Gastrocnemius medialis (tissue), 4 donors: Measurements from ENCODE around the gene PPARA. TPM values are rescaled to one million over a fixed set of nuclear protein-coding genes. Genes with fewer than 3 reads are reported as not detected.

Experiments used
- ATAC-seq, 2 donors: fragments of 150-250 bp; one replicate each; pipeline ENCODE4 v1.9.1; 2016
- DNase-seq, 2 donors: peaks; one replicate each; pipeline ENCODE4 v3.0.0-alpha.2; 2019
- H3K27ac ChIP-seq, 4 donors: fragments of 200-600 bp; sonication (generic); 1 replicate in 1 of 4; 2 replicates in 3 of 4; pipeline ENCODE4 v1.5.1; 2016 to 2018; ENCODE audit warnings: mild to moderate bottlenecking in 2 of 4, moderate library complexity in 1 of 4
- H3K27me3 ChIP-seq, 3 donors: fragments of 200-600 bp; sonication (generic) in 2 of 3; 1 replicate in 1 of 3; 2 replicates in 2 of 3; pipeline versions ENCODE4 v1.5.1 to v1.6.0; 2016 to 2019; ENCODE audit warnings: mild to moderate bottlenecking in 1 of 3, moderate library complexity in 1 of 3
- H3K36me3 ChIP-seq, 2 donors: fragments of 200-600 bp; sonication (generic) in 1 of 2; one replicate each; pipeline ENCODE4 v1.5.1; 2017 to 2018
- H3K4me1 ChIP-seq, 2 donors: fragments of 200-600 bp; sonication (generic) in 1 of 2; one replicate each; pipeline ENCODE4 v1.5.1; 2016 to 2017; ENCODE audit warnings: mild to moderate bottlenecking in 2 of 2
- H3K4me3 ChIP-seq, 4 donors: fragments of 200-600 bp; sonication (generic) in 3 of 4; 1 replicate in 1 of 4; 2 replicates in 3 of 4; pipeline ENCODE4 v1.5.1; 2016 to 2019; ENCODE audit warnings: mild to moderate bottlenecking in 2 of 4
- H3K9me3 ChIP-seq, 3 donors: fragments of 200-600 bp; sonication (generic) in 2 of 3; 1 replicate in 1 of 3; 2 replicates in 2 of 3; pipeline ENCODE4 v1.5.1; 2016 to 2019
- CTCF ChIP-seq, 5 experiments: fragments of 450-650 bp in 3 of 5; fragments of 200-600 bp in 2 of 5; sonication (generic) in 2 of 5; IDR thresholded peaks in 4 of 5; conservative IDR thresholded peaks in 1 of 5; 1 replicate in 4 of 5; 2 replicates in 1 of 5; pipeline ENCODE4 v1.5.1; 2016 to 2019; ENCODE audit warnings: antibody characterized with exemption in 5 of 5, mild to moderate bottlenecking in 3 of 5, moderate library complexity in 3 of 5
- POLR2A ChIP-seq, 2 donors: fragments of 450-650 bp; IDR thresholded peaks; one replicate each; pipeline ENCODE4 v1.6.1; 2017; ENCODE audit warnings: antibody characterized with exemption in 2 of 2, mild to moderate bottlenecking in 2 of 2, moderate library complexity in 2 of 2
- in situ Hi-C, 4 donors: fragments of 200-750 bp; cut with MboI; loops; one replicate each; pipeline versions ENCODE4 v1.15.0 to v1.8.0; 2017; ENCODE audit warnings: low sequenced_read_pairs in 4 of 4
- intact Hi-C: fragments of 100-400 bp; cut with DNase I; formaldehyde crosslinking; loops from one replicate; pipeline ENCODE4 v1.15.1; 2023; ENCODE audit warnings: low total_unique reads
- total RNA-seq, 4 donors: library from RNA; depleted of rRNA; stranded (reverse); fragments of >200 nt; gene quantifications; one replicate each; pipeline versions ENCODE4 v1.1.0 to v1.2.3, GENCODE V29; 2016

The PPARA gene
- total RNA-seq, 4 donors from 2014 or later, result 29.6 to 74.8 (median 57.9) TPM

GRCh38 chr22:46272196-46272595 is 121.9 kb downstream of the PPARA start:
- intact Hi-C loops, result no loop called here
- in situ Hi-C loops, result no loop called here
- no peak for TF ChIP-seq POLR2A (IDR thresholded peaks at IDR 0.05)
- no peak for TF ChIP-seq CTCF (IDR thresholded peaks at IDR 0.05 in 4 of 5, conservative IDR thresholded peaks at IDR 0.05 in 1 of 5)
- Histone ChIP-seq H3K27ac (no peak overlapping the region), H3K4me1 (peaks cover 10 to 14% of the 10 kb centered on the region in 2 donors), H3K36me3 (peaks cover 0 to 50% of the 10 kb centered on the region in 2 donors), H3K27me3 (no peaks in the 10 kb centered on the region), H3K4me3 (no peak overlapping the region), H3K9me3 (no peaks in the 10 kb centered on the region)
- DNase-seq (no peak), ATAC-seq (no peak)

- DNase-seq, result no peak
- in situ Hi-C loops (no loop called here), intact Hi-C loops (no loop called here)
- Histone ChIP-seq H3K27ac (no peak overlapping the region), H3K4me3 (no peak overlapping the region), H3K27me3 (no peaks in the 10 kb centered on the region), H3K9me3 (no peaks in the 10 kb centered on the region), H3K4me1 (peaks cover 10 to 12% of the 10 kb centered on the region in 2 donors), H3K36me3 (peaks cover 0 to 55% of the 10 kb centered on the region in 2 donors)
- ATAC-seq, result no peak
- TF ChIP-seq POLR2A (IDR thresholded peaks at IDR 0.05), result no peak
- TF ChIP-seq CTCF (IDR thresholded peaks at IDR 0.05 in 4 of 5, conservative IDR thresholded peaks at IDR 0.05 in 1 of 5), result no peak
These were observed 122.6 kb downstream of the PPARA start for GRCh38 chr22:46272762-46273431.

- no peaks in the 10 kb centered on the region for H3K27me3 ChIP-seq
- intact Hi-C loops, result no loop called here
- DNase-seq (peak in 1 of 2 donors; percentile 5), ATAC-seq (no peak)
- no peak for TF ChIP-seq CTCF (IDR thresholded peaks at IDR 0.05 in 4 of 5, conservative IDR thresholded peaks at IDR 0.05 in 1 of 5)
- no peak for TF ChIP-seq POLR2A (IDR thresholded peaks at IDR 0.05)
- peaks cover 6% of the 10 kb centered on the region in 2 donors for H3K4me1 ChIP-seq
- no peak overlapping the region for H3K27ac ChIP-seq
- no peak overlapping the region for H3K4me3 ChIP-seq
- peaks cover 0 to 62% of the 10 kb centered on the region in 2 donors for H3K36me3 ChIP-seq
- no peaks in the 10 kb centered on the region for H3K9me3 ChIP-seq
- in situ Hi-C loops, result no loop called here
These were observed 123.3 kb downstream of the PPARA start for GRCh38 chr22:46273432-46274148.

- Histone ChIP-seq H3K27me3 (no peaks in the 10 kb centered on the region), H3K27ac (no peak overlapping the region), H3K4me1 (peaks cover 4% of the 10 kb centered on the region in 2 donors), H3K4me3 (no peak overlapping the region), H3K36me3 (peaks cover 0 to 70% of the 10 kb centered on the region in 2 donors), H3K9me3 (no peaks in the 10 kb centered on the region)
- in situ Hi-C loops, result no loop called here
- ATAC-seq (no peak), DNase-seq (no peak)
- intact Hi-C loops, result no loop called here
- TF ChIP-seq CTCF (IDR thresholded peaks at IDR 0.05 in 4 of 5, conservative IDR thresholded peaks at IDR 0.05 in 1 of 5) (no peak), POLR2A (IDR thresholded peaks at IDR 0.05) (no peak)
These were observed 124.1 kb downstream of the PPARA start for GRCh38 chr22:46274381-46274780.
